ENCODE data around the gene FETUB. TPM values are rescaled to one million over a fixed set of nuclear protein-coding genes. Genes with fewer than 3 reads are reported as not detected.

Gene FETUB
- total and polyA plus RNA-seq, 2 of the 8 experiments (the other 6 are each of a cell fraction or from before 2014, with no cell fraction given), result 0.15 TPM; not detected in 1

GRCh38 chr3:186636536-186636935, 3.7 kb upstream of the FETUB start (continued):
- TF ChIP-seq SAP30 (IDR thresholded peaks at IDR 0.05; ENCODE audit: insufficient read depth, insufficient replicate concordance, low read length) (no peak), RAD21 (IDR thresholded peaks at IDR 0.05 in 1 of 2, conservative IDR thresholded peaks at IDR 0.05 in 1 of 2; ENCODE audit: low read depth in 2 of 2, low read length in 2 of 2) (no peak), CTBP2 (IDR thresholded peaks at IDR 0.05; ENCODE audit: borderline replicate concordance, insufficient read depth, insufficient read length, low read length) (no peak), CTCF (IDR thresholded peaks at IDR 0.05; ENCODE audit: control extremely low read depth in 1 of 3, insufficient read depth in 1 of 3, low read depth in 1 of 3, low read length in 3 of 3) (no peak), SUZ12 (IDR thresholded peaks at IDR 0.05; ENCODE audit: low read length) (no peak), EZH2 (IDR thresholded peaks at IDR 0.05; ENCODE audit: low read depth, low read length, severe bottlenecking) (no peak)
